ENCODE results near the gene DLX5. TPM values are rescaled to one million over a fixed set of nuclear protein-coding genes. Genes with fewer than 3 reads are reported as not detected.

The DLX5 gene
- not detected in 2 replicates for total RNA-seq

DNA sequence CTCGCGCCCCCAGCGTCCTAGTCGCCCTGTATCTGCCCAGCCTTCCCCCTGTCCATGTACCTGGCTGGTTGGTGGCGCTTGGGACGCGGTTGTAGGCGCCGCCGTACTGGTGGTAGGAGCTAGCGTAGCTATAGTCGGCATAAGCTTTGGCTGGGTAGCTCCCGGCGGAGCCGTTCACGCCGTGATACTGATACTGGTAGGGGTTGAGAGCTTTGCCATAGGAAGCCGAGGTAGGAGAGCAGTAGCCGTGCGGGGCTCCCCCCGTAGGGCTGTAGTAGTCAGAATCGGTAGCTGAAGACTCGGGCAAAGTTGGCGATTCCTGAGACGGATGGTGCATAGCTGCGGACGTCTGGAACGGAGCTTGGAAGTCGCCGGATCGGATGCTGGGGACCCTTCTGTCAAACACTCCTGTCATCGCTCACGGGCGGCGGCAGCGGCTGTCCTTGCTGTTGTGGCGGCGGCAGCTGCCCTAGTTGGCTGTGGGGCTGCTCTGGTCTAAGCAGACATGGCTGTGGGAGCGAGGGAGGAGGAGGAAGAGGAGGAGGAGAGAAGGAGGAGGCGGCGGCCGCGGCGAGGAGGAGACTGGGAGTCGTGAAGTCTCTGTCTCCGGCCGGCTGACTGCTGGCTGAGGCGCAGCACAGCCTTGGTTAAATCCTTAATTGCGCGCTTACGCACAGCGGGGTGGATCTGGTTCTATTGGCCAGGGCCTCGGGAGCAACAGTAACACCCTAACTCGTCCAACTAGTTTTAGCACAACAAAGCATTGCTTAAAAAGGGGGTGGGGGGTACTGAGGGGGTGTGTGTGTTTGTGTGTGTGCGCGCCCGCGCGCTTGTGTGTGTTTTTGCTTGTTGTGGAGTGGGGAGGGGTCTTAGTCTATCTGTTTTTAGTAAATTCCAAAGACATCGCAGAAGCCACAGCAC is at the start of gene DLX5:
TSS of gene DLX5 (minus strand) at position 623 of the 921 bp plus-strand sequence. CDS start at position 415, 208 bp downstream.

DNA sequence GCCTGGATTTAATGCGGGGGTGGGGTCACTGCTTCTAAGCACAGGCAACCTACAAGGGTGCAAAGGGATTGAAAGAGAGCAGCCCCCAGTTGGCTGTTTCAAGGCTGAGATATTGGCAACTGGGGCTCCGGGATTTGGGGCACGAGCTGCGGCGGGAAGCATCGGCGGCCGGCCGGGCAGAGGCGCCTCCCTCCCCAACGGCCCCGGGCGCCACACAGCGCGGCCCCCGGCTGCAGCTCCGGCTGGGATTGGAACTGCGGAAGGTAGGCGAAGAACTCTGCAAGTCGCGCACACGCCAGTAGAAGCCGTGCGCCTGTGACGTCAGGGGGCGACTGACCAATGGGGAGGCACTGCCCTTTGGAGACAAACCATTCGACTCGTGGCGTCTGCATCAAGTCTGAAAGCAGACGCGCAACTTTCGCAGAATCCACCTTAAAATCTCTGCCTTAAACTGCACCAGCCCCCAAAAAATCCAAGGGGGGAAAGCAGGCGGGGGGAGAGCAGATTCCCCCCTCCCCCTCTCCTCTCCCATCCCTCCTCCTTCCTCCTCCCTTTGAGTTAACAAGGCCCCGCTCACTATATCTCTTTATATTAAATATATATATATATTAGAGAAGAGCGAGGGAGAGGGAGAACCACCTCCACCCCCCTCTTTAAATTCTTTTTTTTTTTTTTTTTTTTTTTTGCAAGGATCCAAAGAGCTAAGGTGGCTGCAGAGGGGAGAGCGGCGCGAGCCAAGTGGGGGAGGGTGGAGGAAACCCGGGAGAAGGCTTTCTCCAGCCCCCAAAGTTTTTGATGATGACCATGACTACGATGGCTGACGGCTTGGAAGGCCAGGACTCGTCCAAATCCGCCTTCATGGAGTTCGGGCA is 19.2 kb downstream of the DLX5 start, which contains the start of gene DLX6:
TSS of gene DLX6 (plus strand) at position 371 of the 872 bp plus-strand sequence. CDS start at position 796, 425 bp downstream.

Other genes starting within 250 kb of the DLX5 start
- gene DLX6, start 19.3 kb downstream of the DLX5 start, total RNA-seq = 0.15 TPM in 1 of 2 replicates, not detected in the other
- 12.8 and 33.8 TPM in 2 replicates for gene SDHAF3, start 92.9 kb upstream of the DLX5 start, total RNA-seq

Data from hair follicular keratinocyte (primary cell).